Measurements from ENCODE around the gene MAEA.

DNA sequence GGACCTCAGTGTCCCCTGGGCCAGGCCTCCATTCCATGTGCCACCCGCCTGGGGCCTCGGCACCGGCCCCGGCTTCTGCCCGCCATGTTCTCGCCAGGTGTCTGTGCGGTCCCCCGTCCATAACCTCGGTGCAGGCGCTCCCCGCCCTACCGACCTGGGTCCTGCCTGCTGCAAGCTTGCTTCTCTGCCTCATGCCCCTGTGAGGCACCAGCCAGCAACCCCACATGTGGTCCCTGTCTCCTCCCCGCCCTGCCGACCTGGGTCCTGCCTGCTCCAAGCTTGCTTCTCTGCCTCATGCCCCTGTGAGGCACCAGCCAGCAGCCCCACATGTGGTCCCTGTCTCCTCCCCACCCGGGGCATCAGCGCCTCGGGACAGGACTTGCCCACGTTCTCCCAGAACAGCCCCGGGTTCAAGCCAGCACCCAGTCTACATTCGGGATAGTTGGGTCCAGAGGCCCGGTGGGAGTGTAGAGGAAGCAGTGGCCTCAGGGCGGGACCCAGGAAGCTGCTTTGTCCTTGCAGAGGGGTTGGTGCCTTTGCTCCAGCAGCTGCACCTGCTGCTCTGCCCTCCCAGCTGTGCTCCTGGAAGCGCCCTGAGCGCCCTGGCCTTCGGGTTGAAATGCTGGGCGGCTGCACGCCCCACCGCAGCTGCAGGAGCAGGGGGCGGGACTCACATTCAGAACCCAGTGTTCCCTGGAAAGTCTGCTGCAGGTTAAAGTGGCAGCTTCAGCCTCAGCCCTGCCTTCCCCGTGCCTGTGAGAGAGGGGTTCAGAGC is 37.2 kb downstream of the MAEA start:
- TF ChIP-seq CTCF (conservative IDR thresholded peaks at IDR 0.05; ENCODE audit: low read depth in 2 of 2), result no peak
- TF ChIP-seq EZH2phosphoT487 (IDR thresholded peaks at IDR 0.05; ENCODE audit: unreplicated experiment), result no peak
- no peak for TF ChIP-seq POLR2AphosphoS5 (IDR thresholded peaks at IDR 0.05; ENCODE audit: low read depth)
- no peak for TF ChIP-seq EZH2 (IDR thresholded peaks at IDR 0.05; ENCODE audit: low read depth, unreplicated experiment)
